HCT116 (cell line): ENCODE measurements around the gene KIRREL3.

Source experiments
- CEBPB ChIP-seq: IDR thresholded peaks from 2 replicates; pipeline ENCODE4 v1.6.1; 2012; ENCODE audit warnings: low read depth
- ELF1 ChIP-seq: IDR thresholded peaks from 2 replicates; pipeline ENCODE4 v1.6.1; 2012; ENCODE audit warnings: low read depth, borderline replicate concordance
- EZH2 ChIP-seq: fragments of 200-600 bp; sonication (generic); IDR thresholded peaks from 2 replicates; pipeline ENCODE4 v1.6.1; 2017; ENCODE audit warnings: antibody characterized with exemption, mixed run types
- POLR2A ChIP-seq: IDR thresholded peaks from 2 replicates; pipeline ENCODE4 v1.7.0; 2011; ENCODE audit warnings: borderline replicate concordance; ENCODE audit not compliant: insufficient read depth, insufficient read length; ENCODE audit errors: extremely low read depth
- RAD21 ChIP-seq: IDR thresholded peaks from 2 replicates; pipeline ENCODE4 v1.6.1; 2012; ENCODE audit warnings: low read depth, mild to moderate bottlenecking
- TF ChIP-seq, protein P1 (sequence below), 3 experiments: fragments of 200-600 bp in 1 of 3; sonication (generic) in 1 of 3; IDR thresholded peaks in 2 of 3; conservative IDR thresholded peaks in 1 of 3; 2 replicates each; pipeline ENCODE4 v1.5.1; 2012 to 2017; ENCODE audit warnings: low read depth in 2 of 3, low read length in 2 of 3, antibody characterized with exemption in 1 of 3, borderline replicate concordance in 1 of 3, control low read depth in 1 of 3, mild to moderate bottlenecking in 1 of 3, mixed read lengths in 1 of 3, mixed run types in 1 of 3, moderate library complexity in 1 of 3; ENCODE audit not compliant: insufficient read depth in 1 of 3
- TF ChIP-seq, protein P2 (sequence below): IDR thresholded peaks from 2 replicates; pipeline ENCODE4 v1.6.1; 2012; ENCODE audit warnings: low read depth
- TF ChIP-seq, protein P3 (sequence below): IDR thresholded peaks from 2 replicates; pipeline ENCODE4 v1.6.1; 2012

DNA sequence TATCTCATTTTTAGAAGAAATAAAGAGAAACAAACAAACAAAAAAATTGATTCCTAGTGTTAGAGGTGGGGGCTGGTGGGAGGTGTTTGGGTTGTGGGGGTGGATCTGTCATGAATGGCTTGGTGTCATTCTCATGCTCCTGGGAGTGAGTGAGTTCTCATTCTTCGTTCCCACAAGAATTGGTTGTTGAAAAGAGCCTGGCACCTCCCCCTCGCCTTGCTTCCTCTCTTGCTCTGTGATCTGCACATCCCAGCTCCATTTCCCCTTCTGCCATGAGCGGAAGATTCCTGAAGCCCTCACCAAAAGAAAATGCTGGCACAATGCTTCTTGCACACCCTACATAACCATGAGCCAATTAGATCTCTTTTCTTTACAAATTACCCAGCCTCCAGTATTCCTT lies 367.2 kb downstream of the KIRREL3 start:
- TF ChIP-seq, protein P1, sequence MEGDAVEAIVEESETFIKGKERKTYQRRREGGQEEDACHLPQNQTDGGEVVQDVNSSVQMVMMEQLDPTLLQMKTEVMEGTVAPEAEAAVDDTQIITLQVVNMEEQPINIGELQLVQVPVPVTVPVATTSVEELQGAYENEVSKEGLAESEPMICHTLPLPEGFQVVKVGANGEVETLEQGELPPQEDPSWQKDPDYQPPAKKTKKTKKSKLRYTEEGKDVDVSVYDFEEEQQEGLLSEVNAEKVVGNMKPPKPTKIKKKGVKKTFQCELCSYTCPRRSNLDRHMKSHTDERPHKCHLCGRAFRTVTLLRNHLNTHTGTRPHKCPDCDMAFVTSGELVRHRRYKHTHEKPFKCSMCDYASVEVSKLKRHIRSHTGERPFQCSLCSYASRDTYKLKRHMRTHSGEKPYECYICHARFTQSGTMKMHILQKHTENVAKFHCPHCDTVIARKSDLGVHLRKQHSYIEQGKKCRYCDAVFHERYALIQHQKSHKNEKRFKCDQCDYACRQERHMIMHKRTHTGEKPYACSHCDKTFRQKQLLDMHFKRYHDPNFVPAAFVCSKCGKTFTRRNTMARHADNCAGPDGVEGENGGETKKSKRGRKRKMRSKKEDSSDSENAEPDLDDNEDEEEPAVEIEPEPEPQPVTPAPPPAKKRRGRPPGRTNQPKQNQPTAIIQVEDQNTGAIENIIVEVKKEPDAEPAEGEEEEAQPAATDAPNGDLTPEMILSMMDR (IDR thresholded peaks at IDR 0.05 in 2 of 3, conservative IDR thresholded peaks at IDR 0.05 in 1 of 3; ENCODE audit: borderline replicate concordance in 1 of 3, insufficient read depth in 1 of 3, low read depth in 2 of 3, low read length in 2 of 3): no peak
- no peak for TF ChIP-seq RAD21
- TF ChIP-seq EZH2: no peak
- no peak for TF ChIP-seq CEBPB
- TF ChIP-seq, protein P2, sequence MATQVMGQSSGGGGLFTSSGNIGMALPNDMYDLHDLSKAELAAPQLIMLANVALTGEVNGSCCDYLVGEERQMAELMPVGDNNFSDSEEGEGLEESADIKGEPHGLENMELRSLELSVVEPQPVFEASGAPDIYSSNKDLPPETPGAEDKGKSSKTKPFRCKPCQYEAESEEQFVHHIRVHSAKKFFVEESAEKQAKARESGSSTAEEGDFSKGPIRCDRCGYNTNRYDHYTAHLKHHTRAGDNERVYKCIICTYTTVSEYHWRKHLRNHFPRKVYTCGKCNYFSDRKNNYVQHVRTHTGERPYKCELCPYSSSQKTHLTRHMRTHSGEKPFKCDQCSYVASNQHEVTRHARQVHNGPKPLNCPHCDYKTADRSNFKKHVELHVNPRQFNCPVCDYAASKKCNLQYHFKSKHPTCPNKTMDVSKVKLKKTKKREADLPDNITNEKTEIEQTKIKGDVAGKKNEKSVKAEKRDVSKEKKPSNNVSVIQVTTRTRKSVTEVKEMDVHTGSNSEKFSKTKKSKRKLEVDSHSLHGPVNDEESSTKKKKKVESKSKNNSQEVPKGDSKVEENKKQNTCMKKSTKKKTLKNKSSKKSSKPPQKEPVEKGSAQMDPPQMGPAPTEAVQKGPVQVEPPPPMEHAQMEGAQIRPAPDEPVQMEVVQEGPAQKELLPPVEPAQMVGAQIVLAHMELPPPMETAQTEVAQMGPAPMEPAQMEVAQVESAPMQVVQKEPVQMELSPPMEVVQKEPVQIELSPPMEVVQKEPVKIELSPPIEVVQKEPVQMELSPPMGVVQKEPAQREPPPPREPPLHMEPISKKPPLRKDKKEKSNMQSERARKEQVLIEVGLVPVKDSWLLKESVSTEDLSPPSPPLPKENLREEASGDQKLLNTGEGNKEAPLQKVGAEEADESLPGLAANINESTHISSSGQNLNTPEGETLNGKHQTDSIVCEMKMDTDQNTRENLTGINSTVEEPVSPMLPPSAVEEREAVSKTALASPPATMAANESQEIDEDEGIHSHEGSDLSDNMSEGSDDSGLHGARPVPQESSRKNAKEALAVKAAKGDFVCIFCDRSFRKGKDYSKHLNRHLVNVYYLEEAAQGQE: no peak
- no peak for TF ChIP-seq ELF1
- TF ChIP-seq POLR2A: no peak
- TF ChIP-seq, protein P3, sequence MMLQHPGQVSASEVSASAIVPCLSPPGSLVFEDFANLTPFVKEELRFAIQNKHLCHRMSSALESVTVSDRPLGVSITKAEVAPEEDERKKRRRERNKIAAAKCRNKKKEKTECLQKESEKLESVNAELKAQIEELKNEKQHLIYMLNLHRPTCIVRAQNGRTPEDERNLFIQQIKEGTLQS: no peak
